ENCODE results near the gene MC2R. TPM values are rescaled to one million over a fixed set of nuclear protein-coding genes. Genes with fewer than 3 reads are reported as not detected.

The MC2R gene
- total and polyA plus RNA-seq, 8 donors: 0.04 to 0.29 (median 0.19) TPM; not detected in 5

GRCh38 chr18:13913205-13913604, 2.1 kb downstream of the MC2R start:
- no peaks in the 10 kb centered on the region for H3K4me1 ChIP-seq
- no peak for DNase-seq
- H3K27me3 ChIP-seq: no peaks in the 10 kb centered on the region
- no peak for ATAC-seq
- H3K36me3 ChIP-seq: no peaks in the 10 kb centered on the region
- intact Hi-C loops (cut with DNase I): no loop called here
- TF ChIP-seq, protein P1, sequence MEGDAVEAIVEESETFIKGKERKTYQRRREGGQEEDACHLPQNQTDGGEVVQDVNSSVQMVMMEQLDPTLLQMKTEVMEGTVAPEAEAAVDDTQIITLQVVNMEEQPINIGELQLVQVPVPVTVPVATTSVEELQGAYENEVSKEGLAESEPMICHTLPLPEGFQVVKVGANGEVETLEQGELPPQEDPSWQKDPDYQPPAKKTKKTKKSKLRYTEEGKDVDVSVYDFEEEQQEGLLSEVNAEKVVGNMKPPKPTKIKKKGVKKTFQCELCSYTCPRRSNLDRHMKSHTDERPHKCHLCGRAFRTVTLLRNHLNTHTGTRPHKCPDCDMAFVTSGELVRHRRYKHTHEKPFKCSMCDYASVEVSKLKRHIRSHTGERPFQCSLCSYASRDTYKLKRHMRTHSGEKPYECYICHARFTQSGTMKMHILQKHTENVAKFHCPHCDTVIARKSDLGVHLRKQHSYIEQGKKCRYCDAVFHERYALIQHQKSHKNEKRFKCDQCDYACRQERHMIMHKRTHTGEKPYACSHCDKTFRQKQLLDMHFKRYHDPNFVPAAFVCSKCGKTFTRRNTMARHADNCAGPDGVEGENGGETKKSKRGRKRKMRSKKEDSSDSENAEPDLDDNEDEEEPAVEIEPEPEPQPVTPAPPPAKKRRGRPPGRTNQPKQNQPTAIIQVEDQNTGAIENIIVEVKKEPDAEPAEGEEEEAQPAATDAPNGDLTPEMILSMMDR (IDR thresholded peaks at IDR 0.05): no peak
- H3K27ac ChIP-seq: no peak overlapping the region
- no peaks in the 10 kb centered on the region for H3K9me3 ChIP-seq
- H3K4me3 ChIP-seq: no peak overlapping the region

- TF ChIP-seq, protein P1 (IDR thresholded peaks at IDR 0.05): no peak
- Histone ChIP-seq H3K4me1 (no peaks in the 10 kb centered on the region), H3K36me3 (no peaks in the 10 kb centered on the region), H3K27ac (no peak overlapping the region), H3K9me3 (no peaks in the 10 kb centered on the region), H3K4me3 (no peak overlapping the region), H3K27me3 (no peaks in the 10 kb centered on the region)
- ATAC-seq (no peak), DNase-seq (no peak)
- intact Hi-C loops (cut with DNase I): no loop called here
These were observed 2.7 kb downstream of the MC2R start for GRCh38 chr18:13912601-13913000.

- Histone ChIP-seq H3K4me1 (no peaks in the 10 kb centered on the region), H3K27ac (no peak overlapping the region), H3K9me3 (no peaks in the 10 kb centered on the region), H3K27me3 (no peaks in the 10 kb centered on the region), H3K4me3 (no peak overlapping the region), H3K36me3 (no peaks in the 10 kb centered on the region)
- no peak for ATAC-seq
- no peak for DNase-seq
- TF ChIP-seq, protein P1 (IDR thresholded peaks at IDR 0.05): no peak
- intact Hi-C loops (cut with DNase I): no loop called here
These were observed 4.3 kb downstream of the MC2R start for GRCh38 chr18:13910986-13911385.

DNA sequence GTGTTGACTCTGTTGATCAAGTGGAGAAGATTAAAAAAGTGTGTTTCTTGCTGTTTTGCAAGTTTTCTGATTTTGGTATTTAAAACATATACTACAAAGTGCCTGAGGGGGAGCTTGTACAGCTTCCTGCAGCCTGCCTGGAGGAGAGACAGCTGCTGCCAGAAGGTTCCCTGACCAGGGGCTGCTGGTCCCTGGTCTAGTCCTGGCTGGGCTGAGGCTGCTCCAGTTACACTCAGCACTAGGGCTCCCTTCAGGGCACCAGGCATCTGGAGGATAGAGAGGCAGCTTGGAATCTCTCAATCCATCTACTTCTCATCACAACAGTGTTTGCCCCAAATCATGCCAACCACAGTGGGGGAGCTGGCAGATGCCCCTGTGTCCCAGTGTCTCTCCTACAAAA, 4.8 kb downstream of the MC2R start:
- H3K9me3 ChIP-seq: no peaks in the 10 kb centered on the region
- H3K4me1 ChIP-seq: no peaks in the 10 kb centered on the region
- H3K27me3 ChIP-seq: no peaks in the 10 kb centered on the region
- intact Hi-C loops (cut with DNase I): no loop called here
- H3K4me3 ChIP-seq: no peak overlapping the region
- TF ChIP-seq, protein P1 (IDR thresholded peaks at IDR 0.05): no peak
- H3K36me3 ChIP-seq: no peaks in the 10 kb centered on the region
- DNase-seq (no peak), ATAC-seq (no peak)
- no peak overlapping the region for H3K27ac ChIP-seq

- no peak for ATAC-seq
- intact Hi-C loops (cut with DNase I): no loop called here
- Histone ChIP-seq H3K4me1 (no peaks in the 10 kb centered on the region), H3K36me3 (no peaks in the 10 kb centered on the region), H3K27me3 (no peaks in the 10 kb centered on the region), H3K9me3 (no peaks in the 10 kb centered on the region), H3K27ac (no peak overlapping the region), H3K4me3 (no peak overlapping the region)
- TF ChIP-seq, protein P1 (IDR thresholded peaks at IDR 0.05): no peak
- DNase-seq: no peak
These were observed 6.0 kb downstream of the MC2R start for GRCh38 chr18:13909141-13909940.

Measured in left lung (tissue), 10 donors.